NT2/D1 (cell line): ENCODE measurements around the gene MUC5AC.

Experiments used
- SUZ12 ChIP-seq: IDR thresholded peaks from 2 replicates; pipeline ENCODE4 v1.6.1; 2011; ENCODE audit not compliant: insufficient read length, insufficient read depth; ENCODE audit errors: extremely low read depth
- YY1 ChIP-seq: IDR thresholded peaks from 2 replicates; pipeline ENCODE4 v1.6.1; 2011; ENCODE audit not compliant: insufficient read length, insufficient read depth
- ZNF274 ChIP-seq: IDR thresholded peaks from 2 replicates; pipeline ENCODE4 v1.6.1; 2011; ENCODE audit warnings: mild to moderate bottlenecking, low read depth, low read length

DNA sequence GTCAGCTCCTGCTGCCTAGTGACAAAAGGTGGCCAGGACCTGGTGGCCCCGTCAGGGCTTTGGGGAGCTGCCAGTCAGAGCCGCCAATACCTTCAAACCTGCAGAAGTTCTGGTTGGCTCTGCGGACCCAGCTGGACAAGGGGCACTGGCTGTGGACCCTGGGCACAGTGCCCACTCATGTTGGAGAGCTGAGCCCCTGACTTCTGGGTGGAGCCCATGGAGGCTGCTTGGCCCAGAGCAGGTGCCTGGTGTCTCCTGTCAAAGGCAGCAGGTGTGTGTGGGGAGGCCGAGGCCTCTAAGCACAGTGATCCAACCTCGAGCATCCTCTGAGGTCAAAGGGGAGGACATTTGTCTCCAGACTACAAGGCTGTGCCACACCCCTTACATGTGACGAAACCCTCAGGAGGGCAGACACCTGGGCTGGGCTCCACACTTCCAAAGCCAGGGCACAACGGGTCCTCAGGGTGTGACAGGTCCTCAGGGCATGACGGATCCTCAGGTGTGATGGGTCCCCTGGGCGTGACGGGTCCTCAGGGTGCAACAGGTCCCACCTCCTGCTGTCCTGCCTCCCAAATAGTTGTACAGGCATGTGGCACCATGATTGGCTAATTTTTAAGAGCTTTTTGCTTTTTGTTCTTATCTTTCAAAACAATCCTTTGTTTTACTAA lies 46.1 kb upstream of the MUC5AC start:
- TF ChIP-seq YY1 (no peak), ZNF274 (no peak), SUZ12 (no peak)
